ENCODE measurements around the gene PPME1.

Gene PPME1

GRCh38 chr11:74159642-74160041 lies 11.4 kb upstream of the PPME1 start:
- no peak for DNase-seq (ENCODE audit: low read depth, low spot score)

- DNase-seq (ENCODE audit: low read depth, low spot score): no peak
These were observed 8.2 kb upstream of the PPME1 start for GRCh38 chr11:74162681-74163467.

- no peak for DNase-seq (ENCODE audit: low read depth, low spot score)
These were observed 2.3 kb upstream of the PPME1 start for GRCh38 chr11:74168838-74169237.

- DNase-seq (ENCODE audit: low read depth, low spot score): no peak
These were observed 1.2 kb upstream of the PPME1 start for GRCh38 chr11:74169738-74170458.

- DNase-seq (ENCODE audit: low read depth, low spot score): no peak
These were observed 510 bp downstream of the PPME1 start for GRCh38 chr11:74171630-74171968.

GRCh38 chr11:74171997-74172396 lies 908 bp downstream of the PPME1 start:
- DNase-seq (ENCODE audit: low read depth, low spot score): no peak

- no peak for DNase-seq (ENCODE audit: low read depth, low spot score)
These were observed 4.8 kb downstream of the PPME1 start for GRCh38 chr11:74175920-74176319.

- DNase-seq (ENCODE audit: low read depth, low spot score): no peak
These were observed 8.4 kb downstream of the PPME1 start for GRCh38 chr11:74179234-74180052.

- no peak for DNase-seq (ENCODE audit: low read depth, low spot score)
These were observed 11.5 kb downstream of the PPME1 start for GRCh38 chr11:74182635-74183034.

GRCh38 chr11:74185285-74185684 lies 14.2 kb downstream of the PPME1 start:
- no peak for DNase-seq (ENCODE audit: low read depth, low spot score)

GRCh38 chr11:74185695-74186094 lies 14.6 kb downstream of the PPME1 start:
- DNase-seq (ENCODE audit: low read depth, low spot score): no peak

GRCh38 chr11:74195828-74196227 lies 24.7 kb downstream of the PPME1 start:
- DNase-seq (ENCODE audit: low read depth, low spot score): no peak

- DNase-seq (ENCODE audit: low read depth, low spot score): no peak
These were observed 25.8 kb downstream of the PPME1 start for GRCh38 chr11:74196781-74197486.

- DNase-seq (ENCODE audit: low read depth, low spot score): no peak
These were observed 32.9 kb downstream of the PPME1 start for GRCh38 chr11:74203966-74204365.

- no peak for DNase-seq (ENCODE audit: low read depth, low spot score)
These were observed 33.6 kb downstream of the PPME1 start for GRCh38 chr11:74204701-74205100.

GRCh38 chr11:74205181-74205580 lies 34.1 kb downstream of the PPME1 start:
- no peak for DNase-seq (ENCODE audit: low read depth, low spot score)

GRCh38 chr11:74206746-74207145 lies 35.7 kb downstream of the PPME1 start:
- no peak for DNase-seq (ENCODE audit: low read depth, low spot score)

- DNase-seq (ENCODE audit: low read depth, low spot score): no peak
These were observed 37.4 kb downstream of the PPME1 start for GRCh38 chr11:74208507-74208906.

GRCh38 chr11:74212533-74212932 lies 41.4 kb downstream of the PPME1 start:
- DNase-seq (ENCODE audit: low read depth, low spot score): no peak

GRCh38 chr11:74220376-74220775 lies 49.3 kb downstream of the PPME1 start:
- no peak for DNase-seq (ENCODE audit: low read depth, low spot score)

GRCh38 chr11:74221816-74222215 lies 50.7 kb downstream of the PPME1 start:
- DNase-seq (ENCODE audit: low read depth, low spot score): no peak

GRCh38 chr11:74225565-74225964 lies 54.5 kb downstream of the PPME1 start:
- no peak for DNase-seq (ENCODE audit: low read depth, low spot score)
